ENCODE measurements around the gene ABCE1.

The ABCE1 gene

GRCh38 chr4:145161549-145161948 is 63.4 kb downstream of the ABCE1 start:
- FAIRE-seq, result no peak
- no peak for DNase-seq (ENCODE audit: insufficient read length, low spot score)
- TF ChIP-seq POLR2A (IDR thresholded peaks at IDR 0.05; ENCODE audit: low read depth, low read length), result no peak
- no peak for TF ChIP-seq POLR2AphosphoS5 (IDR thresholded peaks at IDR 0.05; ENCODE audit: low read depth, low read length)
- no peak for TF ChIP-seq TAF1 (IDR thresholded peaks at IDR 0.05; ENCODE audit: low read depth, low read length)
- TF ChIP-seq POU2F2 (IDR thresholded peaks at IDR 0.05; ENCODE audit: low read depth, low read length), result no peak

DNA sequence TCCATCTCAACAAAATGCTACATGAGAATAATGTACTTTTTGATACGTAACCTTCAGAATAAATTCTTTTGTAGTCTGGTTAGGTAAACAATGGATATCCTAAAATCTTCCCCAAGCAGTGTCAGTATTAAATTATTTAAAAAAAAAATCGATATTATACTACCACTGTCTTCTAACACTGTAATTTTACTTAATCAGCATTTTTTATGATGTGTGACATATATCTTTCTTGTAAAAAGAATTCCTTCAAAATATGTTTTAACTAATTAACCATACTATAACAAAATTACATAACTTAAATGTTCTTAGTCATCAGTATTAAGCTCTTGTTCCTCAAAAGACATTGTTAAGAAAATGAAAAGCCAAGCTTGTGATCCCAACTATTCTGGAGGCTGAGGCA is 69.8 kb downstream of the ABCE1 start:
- TF ChIP-seq SPI1 (IDR thresholded peaks at IDR 0.05; ENCODE audit: low read depth, low read length) (no peak), POLR2AphosphoS5 (IDR thresholded peaks at IDR 0.05; ENCODE audit: low read depth, low read length) (no peak), TAF1 (IDR thresholded peaks at IDR 0.05; ENCODE audit: low read depth, low read length) (no peak), POLR2A (IDR thresholded peaks at IDR 0.05; ENCODE audit: low read depth, low read length) (no peak), PAX5 (IDR thresholded peaks at IDR 0.05; ENCODE audit: insufficient read depth, low read length, severe bottlenecking) (no peak), POU2F2 (IDR thresholded peaks at IDR 0.05; ENCODE audit: low read depth, low read length) (no peak)
- FAIRE-seq, result no peak
- DNase-seq (ENCODE audit: insufficient read length, low spot score), result no peak

DNA sequence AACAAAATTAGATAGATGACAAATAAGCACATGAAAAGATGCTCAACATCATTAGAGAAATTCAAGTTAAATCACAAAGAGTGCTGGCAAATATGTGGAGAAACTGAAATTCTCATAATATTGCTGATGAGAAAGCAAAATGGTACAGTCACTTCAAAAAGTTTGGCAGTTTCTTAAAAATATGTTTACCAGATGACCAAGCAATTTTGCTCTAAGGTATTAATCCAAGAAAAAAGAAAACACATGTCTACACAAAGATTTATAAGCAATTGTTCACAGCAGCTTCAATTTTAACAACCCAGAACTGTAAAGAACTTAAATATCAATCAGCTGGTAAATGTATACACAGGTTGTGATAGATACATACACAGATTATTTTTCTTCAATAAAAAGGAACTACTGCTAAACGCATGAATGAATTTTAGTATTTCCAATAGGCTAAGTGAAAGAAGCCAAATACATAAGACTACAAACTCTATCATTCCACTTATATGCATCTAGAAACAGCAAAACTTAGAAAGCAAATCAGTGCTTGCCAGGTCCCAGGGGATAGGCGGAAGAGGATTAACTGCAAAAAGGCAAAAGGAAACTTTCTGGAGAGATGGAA is 70.6 kb downstream of the ABCE1 start:
- DNase-seq (ENCODE audit: insufficient read length, low spot score), result no peak
- FAIRE-seq, result no peak
- TF ChIP-seq POLR2AphosphoS5 (IDR thresholded peaks at IDR 0.05; ENCODE audit: low read depth, low read length), result no peak
- no peak for TF ChIP-seq SPI1 (IDR thresholded peaks at IDR 0.05; ENCODE audit: low read depth, low read length)
- no peak for TF ChIP-seq TAF1 (IDR thresholded peaks at IDR 0.05; ENCODE audit: low read depth, low read length)
- no peak for TF ChIP-seq POLR2A (IDR thresholded peaks at IDR 0.05; ENCODE audit: low read depth, low read length)
- no peak for TF ChIP-seq POU2F2 (IDR thresholded peaks at IDR 0.05; ENCODE audit: low read depth, low read length)
- TF ChIP-seq PAX5 (IDR thresholded peaks at IDR 0.05; ENCODE audit: insufficient read depth, low read length, severe bottlenecking), result no peak

DNA sequence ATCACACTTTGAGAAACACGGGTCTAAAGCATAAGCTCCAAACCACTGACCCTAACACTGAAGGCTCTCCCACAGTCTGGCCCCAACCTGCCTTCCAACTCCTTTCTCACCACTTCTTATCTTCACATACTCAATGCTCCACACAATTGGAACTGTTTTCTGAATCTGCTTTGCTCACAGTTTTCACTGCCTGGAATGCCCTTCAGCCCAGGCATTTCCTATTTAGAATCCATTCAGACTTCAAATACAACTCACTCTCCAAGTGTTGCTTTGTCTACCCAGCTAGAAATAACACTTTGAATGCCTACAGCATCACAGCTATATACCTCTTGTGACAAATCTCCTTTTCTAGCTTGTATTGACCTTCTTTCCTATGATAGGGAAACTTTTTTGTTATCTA is 72.1 kb downstream of the ABCE1 start:
- DNase-seq (ENCODE audit: insufficient read length, low spot score), result no peak
- FAIRE-seq, result no peak
- TF ChIP-seq SPI1 (IDR thresholded peaks at IDR 0.05; ENCODE audit: low read depth, low read length) (no peak), PAX5 (IDR thresholded peaks at IDR 0.05; ENCODE audit: insufficient read depth, low read length, severe bottlenecking) (no peak), POLR2AphosphoS5 (IDR thresholded peaks at IDR 0.05; ENCODE audit: low read depth, low read length) (no peak), TAF1 (IDR thresholded peaks at IDR 0.05; ENCODE audit: low read depth, low read length) (no peak), POLR2A (IDR thresholded peaks at IDR 0.05; ENCODE audit: low read depth, low read length) (no peak), POU2F2 (IDR thresholded peaks at IDR 0.05; ENCODE audit: low read depth, low read length) (no peak)

DNA sequence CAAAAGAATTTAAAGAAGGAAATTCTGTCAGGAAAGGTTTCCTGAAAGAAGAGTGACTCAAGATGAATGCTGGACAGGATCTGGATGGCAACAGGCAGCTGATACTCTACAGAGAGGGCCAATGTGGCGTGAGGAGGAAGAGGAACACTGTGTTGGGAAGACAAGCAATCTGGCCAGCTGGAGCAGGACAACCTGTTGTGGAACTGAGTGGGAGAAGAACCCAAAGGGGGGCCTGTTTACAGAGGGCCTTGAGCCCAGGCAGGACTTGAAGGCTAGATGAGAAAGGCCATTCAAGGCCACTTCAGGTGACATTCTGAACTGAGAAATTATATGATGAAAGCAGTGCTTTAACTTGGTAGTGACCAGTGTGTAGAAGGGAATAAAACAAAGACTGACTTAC is 73.8 kb downstream of the ABCE1 start:
- DNase-seq (ENCODE audit: insufficient read length, low spot score) (no peak), FAIRE-seq (no peak)
- no peak for TF ChIP-seq POU2F2 (IDR thresholded peaks at IDR 0.05; ENCODE audit: low read depth, low read length)
- TF ChIP-seq POLR2A (IDR thresholded peaks at IDR 0.05; ENCODE audit: low read depth, low read length), result no peak
- no peak for TF ChIP-seq SPI1 (IDR thresholded peaks at IDR 0.05; ENCODE audit: low read depth, low read length)
- TF ChIP-seq PAX5 (IDR thresholded peaks at IDR 0.05; ENCODE audit: insufficient read depth, low read length, severe bottlenecking), result no peak
- TF ChIP-seq TAF1 (IDR thresholded peaks at IDR 0.05; ENCODE audit: low read depth, low read length), result no peak
- no peak for TF ChIP-seq POLR2AphosphoS5 (IDR thresholded peaks at IDR 0.05; ENCODE audit: low read depth, low read length)

GRCh38 chr4:145176641-145177432 is 78.7 kb downstream of the ABCE1 start:
- FAIRE-seq, result no peak

DNA sequence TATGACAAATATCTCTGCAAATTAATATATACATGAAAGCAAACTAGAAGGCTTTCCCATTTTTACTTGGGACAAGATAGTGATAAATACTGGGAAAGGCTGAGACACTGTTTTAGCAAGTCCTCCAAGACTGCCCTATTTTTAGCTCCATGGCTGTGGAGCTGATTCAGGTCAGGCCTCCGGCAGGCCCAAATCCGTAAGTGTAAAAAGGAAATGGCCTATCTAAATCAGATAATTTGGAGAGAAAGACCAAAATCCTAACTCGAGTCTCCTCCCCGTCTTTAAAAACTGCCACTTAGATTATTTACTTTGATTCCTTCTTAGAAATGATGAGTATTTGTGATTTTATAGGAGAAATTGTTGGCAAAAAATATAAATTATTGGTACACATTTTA is 79.4 kb downstream of the ABCE1 start:
- no peak for FAIRE-seq
- TF ChIP-seq POLR2A (IDR thresholded peaks at IDR 0.05; ENCODE audit: low read depth, low read length) (no peak), TAF1 (IDR thresholded peaks at IDR 0.05; ENCODE audit: low read depth, low read length) (no peak), SPI1 (IDR thresholded peaks at IDR 0.05; ENCODE audit: low read depth, low read length) (no peak), PAX5 (IDR thresholded peaks at IDR 0.05; ENCODE audit: insufficient read depth, low read length, severe bottlenecking) (no peak), POU2F2 (IDR thresholded peaks at IDR 0.05; ENCODE audit: low read depth, low read length) (no peak), POLR2AphosphoS5 (IDR thresholded peaks at IDR 0.05; ENCODE audit: low read depth, low read length) (no peak)
- no peak for DNase-seq (ENCODE audit: insufficient read length, low spot score)

More at GRCh38 chr4:145176641-145177432, 78.7 kb downstream of the ABCE1 start:
- no peak for TF ChIP-seq PAX5 (IDR thresholded peaks at IDR 0.05; ENCODE audit: insufficient read depth, low read length, severe bottlenecking)
- no peak for TF ChIP-seq POLR2A (IDR thresholded peaks at IDR 0.05; ENCODE audit: low read depth, low read length)
- TF ChIP-seq TAF1 (IDR thresholded peaks at IDR 0.05; ENCODE audit: low read depth, low read length), result no peak
- TF ChIP-seq POU2F2 (IDR thresholded peaks at IDR 0.05; ENCODE audit: low read depth, low read length), result no peak
- no peak for TF ChIP-seq POLR2AphosphoS5 (IDR thresholded peaks at IDR 0.05; ENCODE audit: low read depth, low read length)
- no peak for TF ChIP-seq SPI1 (IDR thresholded peaks at IDR 0.05; ENCODE audit: low read depth, low read length)
- no peak for DNase-seq (ENCODE audit: insufficient read length, low spot score)

DNA sequence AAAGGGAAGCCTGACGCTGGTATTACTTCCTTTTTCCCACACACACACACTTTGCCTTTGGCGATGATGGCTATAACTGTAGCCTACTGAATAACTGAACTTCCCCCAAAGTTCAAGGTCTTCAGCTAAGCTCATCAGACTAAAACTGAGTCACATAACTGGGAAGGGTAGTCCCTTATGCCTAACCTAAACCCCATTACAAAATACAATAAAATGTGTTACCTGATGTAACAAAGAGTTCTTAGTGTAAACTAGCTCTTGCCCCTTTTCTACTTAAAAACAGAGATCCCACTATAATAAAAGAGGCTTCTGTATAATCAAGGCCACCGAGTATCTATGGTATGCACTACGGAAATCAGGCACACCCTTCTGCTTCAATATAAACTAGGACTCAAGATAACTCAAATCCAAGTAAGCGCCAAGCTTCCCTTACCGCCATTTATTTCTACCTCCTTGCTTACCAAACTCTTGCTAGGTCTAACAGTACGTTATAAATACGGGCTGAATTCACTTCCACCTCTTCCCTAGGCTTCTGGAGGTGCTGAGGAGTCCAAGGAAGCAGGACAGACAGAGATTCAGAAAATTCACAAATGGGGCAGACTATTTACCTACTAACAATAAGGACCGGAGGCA is 79.9 kb downstream of the ABCE1 start:
- peak; percentile 21; the same call in 1 of the 2 replicates for TF ChIP-seq POLR2A (IDR thresholded peaks at IDR 0.05; ENCODE audit: low read depth, low read length)
- no peak for TF ChIP-seq SPI1 (IDR thresholded peaks at IDR 0.05; ENCODE audit: low read depth, low read length)
- DNase-seq (ENCODE audit: insufficient read length, low spot score) (no peak), FAIRE-seq (no peak)

GRCh38 chr4:145178740-145179280 is 80.7 kb downstream of the ABCE1 start:
- DNase-seq (ENCODE audit: insufficient read length, low spot score), result no peak
- no peak for FAIRE-seq
- TF ChIP-seq TAF1 (IDR thresholded peaks at IDR 0.05; ENCODE audit: low read depth, low read length) (no peak), PAX5 (IDR thresholded peaks at IDR 0.05; ENCODE audit: insufficient read depth, low read length, severe bottlenecking) (no peak), POLR2A (IDR thresholded peaks at IDR 0.05; ENCODE audit: low read depth, low read length) (no peak), POLR2AphosphoS5 (IDR thresholded peaks at IDR 0.05; ENCODE audit: low read depth, low read length) (no peak), SPI1 (IDR thresholded peaks at IDR 0.05; ENCODE audit: low read depth, low read length) (no peak), POU2F2 (IDR thresholded peaks at IDR 0.05; ENCODE audit: low read depth, low read length) (no peak)
